GM23248 (cell line): ENCODE measurements around the gene NUMA1. TPM values are rescaled to one million over a fixed set of nuclear protein-coding genes. Genes with fewer than 3 reads are reported as not detected.

Source experiments
- DNase-seq: peaks from one replicate; pipeline ENCODE4 v3.0.0-alpha.2; 2015
- H2AFZ ChIP-seq: fragments of 200-600 bp; sonication (generic); 2 replicates; pipeline ENCODE4 v1.6.1; 2016; ENCODE audit warnings: antibody characterized with exemption
- H3F3A ChIP-seq: fragments of 200-600 bp; sonication (generic); 2 replicates; pipeline ENCODE4 v1.6.1; 2016; ENCODE audit warnings: mild to moderate bottlenecking, antibody characterized with exemption, mixed run types; ENCODE audit not compliant: insufficient read depth
- H3K27ac ChIP-seq: fragments of 200-600 bp; sonication (generic); 2 replicates; pipeline ENCODE4 v1.5.1; 2016; ENCODE audit warnings: mild to moderate bottlenecking
- H3K27me3 ChIP-seq: fragments of 200-600 bp; sonication (generic); replicated peaks from 2 replicates; pipeline ENCODE4 v1.6.1; 2016; ENCODE audit warnings: mild to moderate bottlenecking; ENCODE audit not compliant: insufficient read depth
- H3K36me3 ChIP-seq: fragments of 200-600 bp; sonication (generic); 2 replicates; pipeline ENCODE4 v1.6.1; 2016; ENCODE audit warnings: low read depth, mild to moderate bottlenecking
- H3K4me1 ChIP-seq: fragments of 200-600 bp; sonication (generic); 2 replicates; pipeline ENCODE4 v1.6.1; 2016; ENCODE audit warnings: mild to moderate bottlenecking; ENCODE audit not compliant: insufficient read depth
- H3K4me2 ChIP-seq: fragments of 200-600 bp; sonication (generic); one replicate; pipeline ENCODE4 v1.6.1; 2016; ENCODE audit warnings: mild to moderate bottlenecking; ENCODE audit not compliant: unreplicated experiment
- H3K4me3 ChIP-seq: fragments of 200-600 bp; sonication (generic); 2 replicates; pipeline ENCODE4 v1.5.1; 2016; ENCODE audit warnings: mild to moderate bottlenecking
- H3K79me2 ChIP-seq: fragments of 200-600 bp; sonication (generic); 2 replicates; pipeline ENCODE4 v1.6.1; 2016; ENCODE audit warnings: mild to moderate bottlenecking; ENCODE audit not compliant: insufficient read depth
- H3K9ac ChIP-seq: fragments of 200-600 bp; sonication (generic); 2 replicates; pipeline ENCODE4 v1.6.1; 2016; ENCODE audit warnings: mild to moderate bottlenecking
- H3K9me2 ChIP-seq: fragments of 200-600 bp; sonication (generic); 2 replicates; pipeline ENCODE4 v1.6.1; 2016; ENCODE audit warnings: mixed run types, mild to moderate bottlenecking, moderate library complexity; ENCODE audit not compliant: insufficient read depth
- H3K9me3 ChIP-seq: fragments of 200-600 bp; sonication (generic); one replicate; pipeline ENCODE4 v1.6.1; 2017; ENCODE audit warnings: low read depth
- H4K20me1 ChIP-seq: fragments of 200-600 bp; sonication (generic); 2 replicates; pipeline ENCODE4 v1.6.0; 2016; ENCODE audit not compliant: insufficient read depth
- EZH2 ChIP-seq: fragments of 200-600 bp; sonication (generic); IDR thresholded peaks from 2 replicates; pipeline ENCODE4 v1.6.1; 2018; ENCODE audit warnings: antibody characterized with exemption, mild to moderate bottlenecking; ENCODE audit not compliant: insufficient read depth, poor library complexity, severe bottlenecking
- EZH2phosphoT487 ChIP-seq: fragments of 200-600 bp; sonication (generic); IDR thresholded peaks from 2 replicates; pipeline ENCODE4 v1.6.1; 2018; ENCODE audit warnings: antibody characterized with exemption, moderate library complexity, mild to moderate bottlenecking, low read depth; ENCODE audit not compliant: insufficient read depth
- WGBS, 2 experiments: methylation state at CpG; one replicate each; pipeline ENCODE4 v1.1.6; 2015 to 2017; ENCODE audit warnings: low lambda C conversion rate in 2 of 2, low coverage in 1 of 2; ENCODE audit errors: missing lambda C conversion rate in 2 of 2; 5-methylcytosine and 5-hydroxymethylcytosine counted together
- in situ Hi-C: fragments of 300-500 bp; cut with MboI; formaldehyde crosslinking; loops from 2 replicates; pipeline ENCODE4 v1.15.0; 2020
- polyA plus RNA-seq: library from polyadenylated mRNA; unstranded; fragments of >200 nt; fragmentation: Nextera tagmentation; extraction: Ambion mirVana; gene quantifications from 2 replicates; pipeline ENCODE4 v1.2.1, GENCODE V29; 2016
- total RNA-seq: library from RNA; depleted of rRNA; stranded (reverse); fragments of >200 nt; shearing (Covaris generic); gene quantifications from 2 replicates; pipeline ENCODE4 v1.2.3, GENCODE V29; 2014

NUMA1 gene
- total and polyA plus RNA-seq, 2 experiments from 2014 or later, result 51.5 to 124 TPM

DNA sequence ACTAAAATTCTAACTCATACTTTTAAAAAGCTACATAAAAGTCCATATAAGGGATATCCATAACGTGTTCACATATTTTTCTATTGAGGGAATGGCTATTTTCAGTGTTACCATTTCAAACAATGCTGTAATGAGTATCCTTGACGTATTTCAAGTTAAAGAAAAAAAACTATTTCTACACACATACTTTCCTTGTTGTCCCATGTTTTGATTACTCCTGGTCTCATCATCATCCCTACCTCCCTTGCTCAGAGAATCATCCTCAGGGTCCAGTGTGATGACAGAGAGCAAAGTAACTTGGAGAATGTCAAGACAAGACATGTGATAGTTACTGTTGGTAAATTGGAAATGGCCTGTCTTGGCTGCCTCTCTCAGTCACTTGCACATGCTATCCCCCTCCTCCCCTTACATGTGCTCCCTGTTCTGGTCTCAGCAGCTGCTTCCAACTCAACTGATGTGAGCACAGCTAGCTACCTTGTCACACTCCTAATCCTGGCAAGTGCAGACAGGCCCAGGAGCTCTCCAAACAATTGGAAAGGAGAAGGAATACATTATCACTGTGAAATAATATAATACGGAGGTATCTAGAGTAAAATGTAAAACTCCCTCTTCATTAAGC lies 21.8 kb downstream of the NUMA1 start:
- no peak overlapping the region for H2AFZ ChIP-seq
- no peak overlapping the region for H3K4me3 ChIP-seq
- no peaks in the 10 kb centered on the region for H3K27me3 ChIP-seq
- H3K27ac ChIP-seq, result peak overlapping the region; percentile 33
- H3K4me1 ChIP-seq, result no peaks in the 10 kb centered on the region
- no peaks in the 10 kb centered on the region for H3K36me3 ChIP-seq
- H3F3A ChIP-seq, result no peaks in the 10 kb centered on the region; the same call in 1 of the 2 replicates
- no peak overlapping the region for H3K9ac ChIP-seq
- no peak for TF ChIP-seq EZH2phosphoT487
- TF ChIP-seq EZH2, result no peak
- in situ Hi-C loops, result no loop called here
- H3K9me3 ChIP-seq, result no peaks in the 10 kb centered on the region
- H3K9me2 ChIP-seq, result no peaks in the 10 kb centered on the region
- no peaks in the 10 kb centered on the region for H4K20me1 ChIP-seq
- peaks cover 98% of the 10 kb centered on the region for H3K79me2 ChIP-seq
- peak; percentile 41 for DNase-seq
- WGBS, 2 experiments, result 46 to 56% methylated on average over 3 of the region's 3 CpGs
- no peak overlapping the region for H3K4me2 ChIP-seq

DNA sequence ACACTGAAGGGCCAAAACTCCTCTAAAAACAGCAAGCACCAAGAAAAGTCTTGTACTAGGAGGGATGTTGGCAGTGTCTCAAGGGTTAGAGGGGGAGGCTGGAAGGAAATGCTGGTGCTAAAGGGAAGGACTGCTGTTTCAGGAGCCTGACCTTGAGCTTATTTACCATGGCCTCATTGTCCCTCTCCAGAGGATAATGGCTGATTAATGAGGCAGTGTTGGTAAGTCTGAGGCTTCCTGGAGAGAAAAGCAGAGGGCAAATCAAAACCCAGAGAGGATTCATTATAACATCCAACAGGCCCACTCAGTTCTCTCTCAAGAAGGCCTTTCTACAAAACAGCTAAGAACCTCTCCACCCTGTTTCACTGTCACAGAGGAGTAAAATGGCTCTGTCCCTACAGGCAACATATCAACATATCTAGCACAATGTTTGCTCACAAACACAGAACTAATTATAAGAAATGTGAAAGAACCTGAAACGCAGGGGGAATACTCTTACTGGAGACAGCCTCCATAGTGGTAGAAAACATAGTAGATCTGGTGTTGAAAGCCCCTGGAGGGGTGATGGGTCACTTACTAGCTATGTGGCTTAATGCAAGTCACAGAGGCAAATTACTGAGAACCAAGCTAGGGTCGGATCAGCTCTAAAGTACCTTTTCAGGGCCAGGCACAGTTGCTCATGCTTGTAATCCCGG lies 31.4 kb downstream of the NUMA1 start:
- TF ChIP-seq EZH2phosphoT487 (no peak), EZH2 (no peak)
- Histone ChIP-seq H3K27ac (no peak overlapping the region), H3F3A (peaks cover under 1% of the 10 kb centered on the region), H3K4me2 (no peak overlapping the region), H3K27me3 (no peaks in the 10 kb centered on the region), H3K79me2 (peaks cover 94% of the 10 kb centered on the region), H4K20me1 (no peaks in the 10 kb centered on the region), H3K4me3 (no peak overlapping the region), H3K36me3 (no peaks in the 10 kb centered on the region), H3K9me3 (no peaks in the 10 kb centered on the region), H2AFZ (no peak overlapping the region), H3K9me2 (no peaks in the 10 kb centered on the region), H3K9ac (no peak overlapping the region), H3K4me1 (no peaks in the 10 kb centered on the region)
- in situ Hi-C loops, result no loop called here
- 95 to 99% methylated on average over 3 of the region's 3 CpGs for WGBS, 2 experiments
- no peak for DNase-seq

- Histone ChIP-seq H3K4me2 (no peak overlapping the region), H3K4me1 (peaks cover 11% of the 10 kb centered on the region), H2AFZ (no peak overlapping the region), H3K27me3 (no peaks in the 10 kb centered on the region), H3K36me3 (no peaks in the 10 kb centered on the region), H4K20me1 (no peaks in the 10 kb centered on the region), H3K27ac (no peak overlapping the region), H3K9me3 (no peaks in the 10 kb centered on the region), H3K79me2 (peaks cover 85% of the 10 kb centered on the region), H3K9ac (no peak overlapping the region), H3F3A (peaks cover 20% of the 10 kb centered on the region), H3K9me2 (no peaks in the 10 kb centered on the region), H3K4me3 (no peak overlapping the region)
- in situ Hi-C loops, result no loop called here
- no peak for TF ChIP-seq EZH2
- WGBS, 2 experiments, result 82 to 88% methylated on average over 5 of the region's 5 CpGs
- DNase-seq, result no peak
These were observed 34.5 kb downstream of the NUMA1 start for GRCh38 chr11:72045849-72046248.

DNA sequence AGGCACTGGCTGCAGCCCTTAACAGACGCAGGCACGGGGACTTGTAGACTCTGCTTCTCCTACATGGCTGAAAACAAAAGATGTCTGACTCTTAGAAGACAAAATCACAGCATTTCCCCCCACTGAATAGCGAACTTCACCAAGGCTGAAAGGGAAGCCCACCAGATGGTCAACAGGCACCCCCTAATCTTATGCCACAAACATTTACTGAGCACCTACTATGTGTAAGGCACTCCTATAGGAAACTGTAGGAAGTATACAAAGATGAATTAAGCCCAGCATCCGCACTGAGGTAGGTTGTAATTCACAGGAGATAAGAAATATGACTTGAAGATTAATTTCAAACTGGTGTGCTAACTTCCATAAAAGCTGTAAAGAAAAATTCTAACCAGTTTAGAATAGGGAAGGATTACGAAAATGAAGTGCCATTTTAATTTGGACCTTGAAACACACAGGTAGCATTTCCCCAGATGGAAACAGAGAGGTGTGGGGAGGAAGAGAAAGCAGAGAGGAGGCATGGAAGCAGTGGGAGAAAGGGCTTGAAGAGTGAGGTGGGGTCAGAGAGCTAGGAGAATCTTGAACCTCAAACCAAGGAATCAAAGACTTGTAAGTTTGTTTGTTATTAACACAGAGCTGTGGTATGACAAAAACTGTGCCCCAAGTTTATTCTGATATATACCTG lies 38.1 kb downstream of the NUMA1 start:
- peak overlapping the region; percentile 93 for H3K4me2 ChIP-seq
- DNase-seq, result no peak
- peak overlapping the region; percentile 99 for H3K27ac ChIP-seq
- WGBS, 2 experiments, result 22% methylated on average over 5 of the region's 5 CpGs
- peaks cover 89% of the 10 kb centered on the region for H3K79me2 ChIP-seq
- no peaks in the 10 kb centered on the region for H4K20me1 ChIP-seq
- in situ Hi-C loops, result no loop called here
- TF ChIP-seq EZH2 (no peak), EZH2phosphoT487 (no peak)
- peaks cover 46% of the 10 kb centered on the region for H3F3A ChIP-seq
- H3K9me3 ChIP-seq, result no peaks in the 10 kb centered on the region
- peak overlapping the region; percentile 95 for H3K4me3 ChIP-seq
- no peaks in the 10 kb centered on the region for H3K36me3 ChIP-seq
- H3K4me1 ChIP-seq, result peaks cover 40% of the 10 kb centered on the region
- H3K9me2 ChIP-seq, result no peaks in the 10 kb centered on the region
- peak overlapping the region; percentile 98 for H3K9ac ChIP-seq
- H3K27me3 ChIP-seq, result no peaks in the 10 kb centered on the region
- H2AFZ ChIP-seq, result peak overlapping the region; percentile 87
